GM18870 (cell line): Measurements from ENCODE around the gene LILRA5.
"Not testable (repeated sequence)": the region's sequence is repeated elsewhere in the genome, so short reads cannot be mapped to it uniquely, and the experiment has no call there.

ENCODE experiments used
- ATAC-seq: cut with Tn5 transposase; IDR thresholded peaks from one replicate; pipeline ENCODE4 v1.9.1; 2021; ENCODE audit warnings: moderate library complexity; ENCODE audit not compliant: unreplicated experiment

Gene LILRA5

DNA sequence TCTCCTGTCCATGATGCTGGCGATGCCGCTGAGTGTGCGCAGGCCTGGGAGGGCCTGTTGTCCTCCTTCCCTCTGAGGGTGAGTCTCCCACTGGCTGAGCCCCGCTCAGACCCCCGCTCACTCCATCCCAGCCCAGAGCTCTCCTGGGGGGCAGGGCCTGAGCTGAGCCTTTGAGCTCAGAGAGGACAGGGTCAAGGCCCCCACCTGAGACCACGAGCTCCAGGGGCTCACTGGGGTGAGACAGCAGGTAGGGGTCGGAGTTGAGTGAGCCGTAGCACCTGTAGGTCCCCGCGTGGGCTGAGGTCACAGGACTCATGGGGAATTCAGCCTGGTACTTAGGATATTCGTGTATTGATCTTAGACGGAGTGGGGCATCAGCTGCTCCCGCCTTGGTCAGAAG is 34.9 kb downstream of the LILRA5 start:
- not testable (repeated sequence) for ATAC-seq

DNA sequence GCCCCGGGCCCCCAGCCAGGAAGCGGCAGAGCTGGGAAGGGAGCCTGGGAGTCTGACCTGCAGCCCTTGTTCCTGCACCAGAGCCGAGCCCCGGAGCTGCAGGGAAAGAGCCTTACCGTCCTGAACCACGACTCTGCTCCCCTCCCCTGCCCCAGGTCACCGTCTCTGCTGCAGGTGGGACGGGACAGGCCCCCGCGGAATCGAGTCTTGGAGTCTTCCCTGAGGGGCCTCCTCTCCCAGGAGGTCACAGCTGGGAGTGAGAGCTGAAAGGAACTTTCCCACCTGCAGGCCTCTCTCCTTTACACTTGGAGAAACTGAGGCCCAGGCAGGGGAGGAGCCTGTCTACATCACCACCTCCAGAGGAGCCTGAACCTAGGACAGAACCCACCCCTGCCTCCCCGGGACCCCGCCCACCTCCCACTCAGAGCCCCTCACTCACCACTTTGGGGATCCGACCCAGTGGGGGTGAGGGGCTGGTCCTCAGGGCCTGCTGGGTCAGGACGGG is 35.8 kb downstream of the LILRA5 start:
- not testable (repeated sequence) for ATAC-seq

DNA sequence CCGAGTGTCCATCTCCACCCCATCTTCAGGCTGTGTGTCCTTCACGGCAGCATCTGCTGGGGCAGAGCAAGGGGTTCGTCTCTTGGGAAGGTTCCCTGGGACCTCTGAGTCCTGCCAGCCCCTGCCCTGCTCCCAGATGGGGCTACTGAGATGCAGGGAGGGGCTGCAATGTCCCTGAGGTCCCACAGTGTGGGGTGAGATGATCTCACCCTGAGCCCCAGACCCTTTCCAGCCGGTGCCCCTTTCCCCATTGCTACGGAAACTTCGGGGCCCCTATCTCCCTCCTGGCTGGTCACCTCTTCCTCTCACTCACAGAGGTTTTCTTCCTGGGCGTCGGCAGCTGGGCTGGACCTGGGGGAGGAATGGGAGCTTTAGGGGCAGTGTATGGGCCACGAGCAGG is 37.0 kb downstream of the LILRA5 start:
- ATAC-seq, result no peak

DNA sequence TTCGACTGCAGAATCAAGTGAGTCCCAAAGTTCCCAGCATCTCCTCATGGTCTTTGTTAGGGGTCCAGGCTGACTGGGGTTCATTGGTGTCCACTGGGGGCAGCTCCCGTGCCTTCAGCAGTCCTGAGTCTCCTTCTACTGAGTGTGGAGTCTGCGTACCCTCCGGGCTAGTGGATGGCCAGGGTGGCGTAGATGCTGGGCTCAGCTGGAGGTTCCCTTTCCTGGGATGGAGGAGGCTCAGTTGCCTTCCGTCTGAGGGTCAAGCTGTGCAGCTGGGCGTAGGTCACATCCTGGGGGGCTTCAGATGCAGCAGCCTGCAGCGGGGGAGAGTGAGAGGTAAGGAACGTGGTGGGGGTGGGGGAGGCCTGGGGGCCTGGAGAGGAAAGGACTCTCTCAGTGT is 38.5 kb downstream of the LILRA5 start:
- ATAC-seq, result not testable (repeated sequence)

DNA sequence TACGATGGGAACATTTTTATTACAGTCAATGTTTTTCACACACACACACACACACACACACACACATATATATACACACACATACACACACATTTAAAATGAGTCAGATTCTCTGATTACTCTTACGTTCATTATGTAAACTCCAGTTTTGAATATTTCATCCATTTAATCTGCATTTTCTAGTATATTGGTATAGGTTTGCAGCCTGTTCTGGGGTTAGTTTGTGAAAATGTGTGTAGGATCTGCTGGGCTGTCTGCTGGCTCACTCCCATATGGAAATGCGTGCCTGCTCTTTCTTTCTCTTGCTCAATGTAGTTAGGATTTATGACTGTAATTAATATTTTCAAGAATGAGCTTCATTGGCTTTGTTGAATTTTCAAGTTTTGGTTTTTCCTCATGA is 39.1 kb downstream of the LILRA5 start:
- no peak for ATAC-seq

DNA sequence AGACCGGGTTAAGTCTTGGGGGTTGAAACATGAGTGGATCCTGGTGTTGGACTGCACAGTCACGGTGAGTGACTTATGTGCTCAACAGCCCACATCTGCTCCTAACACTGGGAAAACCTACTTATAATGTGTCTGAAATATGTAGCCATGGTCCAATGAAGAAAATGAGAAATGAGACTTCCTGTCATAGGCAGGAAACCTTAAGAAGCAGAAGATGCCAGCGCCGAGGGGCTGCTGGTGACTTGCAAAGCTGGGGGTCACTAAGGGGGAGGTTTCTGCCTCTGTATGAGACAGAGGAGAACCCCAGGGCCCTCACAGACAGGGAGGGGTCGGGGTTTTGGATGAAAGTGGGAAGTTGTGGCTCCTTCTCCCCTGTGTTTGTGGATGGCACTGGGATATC is 40.8 kb downstream of the LILRA5 start:
- ATAC-seq, result not testable (repeated sequence)

DNA sequence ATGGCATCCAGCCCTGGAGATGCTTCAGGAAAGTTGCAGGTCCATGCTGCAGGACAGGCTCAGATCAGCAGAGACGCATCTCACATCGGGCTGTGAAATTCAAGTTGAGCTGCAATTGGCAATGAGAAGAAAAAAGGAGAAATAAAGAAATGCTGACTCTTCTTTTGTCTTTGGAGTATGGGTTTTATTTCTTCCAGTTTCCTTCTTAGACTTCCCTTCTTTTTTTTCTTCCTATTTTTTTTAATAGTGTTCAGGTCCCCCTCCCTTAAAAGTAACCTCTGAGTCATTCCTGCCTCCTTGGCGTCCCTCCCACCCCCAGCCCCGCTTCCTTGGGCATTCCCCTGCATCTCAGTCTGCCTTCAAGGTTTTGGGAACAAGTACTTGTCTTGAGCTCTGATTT is 41.4 kb downstream of the LILRA5 start:
- not testable (repeated sequence) for ATAC-seq

DNA sequence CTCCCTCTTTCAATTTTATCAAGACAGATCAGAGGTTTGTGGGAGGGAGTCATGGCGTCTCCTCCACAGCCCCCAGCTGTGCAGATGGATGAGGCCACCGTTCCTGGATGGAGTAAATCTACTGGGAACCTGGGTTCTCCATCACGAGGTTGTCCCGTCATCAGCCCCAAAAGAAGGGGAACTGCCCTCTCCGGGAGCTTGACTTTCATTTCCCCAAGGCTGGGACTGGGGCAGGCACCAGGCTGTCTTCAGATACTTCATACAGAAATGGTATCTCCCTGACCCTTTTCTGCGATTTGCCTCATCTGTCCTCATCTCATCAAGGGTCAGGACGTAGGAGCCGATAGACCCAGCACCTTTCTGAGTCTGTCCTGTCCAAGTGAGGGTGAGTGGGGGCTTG is 41.9 kb downstream of the LILRA5 start:
- ATAC-seq, result no peak

DNA sequence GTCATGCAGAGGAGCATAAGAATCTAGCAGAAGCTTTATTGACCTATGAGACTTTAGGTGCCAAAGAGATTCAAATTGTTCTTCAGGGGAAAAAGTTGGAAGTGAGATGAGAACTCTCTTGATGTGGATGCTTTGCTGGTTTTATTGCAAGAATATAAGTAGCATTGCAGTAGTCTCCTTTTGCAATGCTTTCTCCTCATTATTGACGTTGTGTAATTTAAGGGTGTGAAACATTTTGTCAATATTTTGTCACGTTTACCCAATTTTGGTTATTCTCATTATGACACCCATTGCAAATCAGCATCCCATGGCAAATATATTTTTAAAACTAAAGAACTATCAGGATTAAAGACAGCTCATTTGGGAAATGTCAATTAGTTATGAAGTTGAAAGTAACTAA is 44.0 kb downstream of the LILRA5 start:
- ATAC-seq, result no peak

DNA sequence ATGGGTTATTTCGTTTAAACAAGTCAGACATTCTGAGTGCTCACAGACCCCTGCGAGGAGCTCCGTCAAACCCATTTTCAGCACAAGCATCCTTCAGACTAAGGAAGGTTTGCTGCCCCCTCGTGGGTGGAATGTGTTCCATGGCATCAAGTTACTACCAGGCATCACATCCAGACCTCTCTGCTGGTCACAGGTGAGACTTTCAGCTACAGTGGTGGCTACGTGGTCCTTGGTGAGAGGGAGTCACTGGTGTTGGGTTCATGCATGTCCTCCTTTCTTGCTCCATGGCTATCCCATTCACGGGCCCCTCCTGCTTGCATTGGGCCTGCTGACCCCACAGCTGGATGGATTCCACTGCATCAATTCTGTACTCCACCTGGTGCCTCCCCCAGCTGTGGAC is 46.8 kb downstream of the LILRA5 start:
- ATAC-seq, result no peak

DNA sequence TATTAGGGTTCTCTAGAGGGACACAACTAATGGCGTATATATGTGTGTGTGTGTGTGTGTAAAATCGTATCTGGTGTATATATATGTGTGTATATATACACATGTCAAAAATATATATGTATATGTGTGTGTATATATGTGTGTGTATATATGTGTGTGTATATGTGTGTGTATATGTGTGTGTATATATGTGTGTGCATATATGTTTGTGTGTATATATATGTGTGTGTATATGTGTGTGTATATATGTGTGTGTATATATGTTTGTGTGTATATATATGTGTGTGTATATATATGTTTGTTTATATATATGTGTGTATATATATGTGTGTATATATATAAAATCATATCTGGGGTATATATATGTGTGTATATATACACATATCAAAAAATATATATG is 50.5 kb downstream of the LILRA5 start:
- no peak for ATAC-seq

DNA sequence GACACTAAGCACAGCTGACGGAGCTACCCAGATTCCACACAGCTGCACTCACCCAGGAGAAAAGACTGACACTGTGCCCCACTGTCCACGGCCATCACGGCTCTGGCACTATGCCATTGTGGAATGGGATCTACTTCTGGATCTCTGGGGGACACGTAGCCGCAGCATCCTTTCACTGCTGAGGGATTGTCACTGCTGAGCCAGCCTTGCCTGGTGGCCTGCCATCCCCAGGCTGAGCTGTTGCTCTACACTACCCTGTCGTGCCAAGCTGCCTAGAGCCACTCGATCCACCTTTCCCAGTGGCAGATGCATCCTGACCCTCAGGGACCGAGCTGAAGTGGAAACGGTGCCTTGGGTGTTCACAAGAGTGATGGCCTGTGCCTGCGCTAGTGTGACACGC is 50.9 kb downstream of the LILRA5 start:
- ATAC-seq, result no peak

DNA sequence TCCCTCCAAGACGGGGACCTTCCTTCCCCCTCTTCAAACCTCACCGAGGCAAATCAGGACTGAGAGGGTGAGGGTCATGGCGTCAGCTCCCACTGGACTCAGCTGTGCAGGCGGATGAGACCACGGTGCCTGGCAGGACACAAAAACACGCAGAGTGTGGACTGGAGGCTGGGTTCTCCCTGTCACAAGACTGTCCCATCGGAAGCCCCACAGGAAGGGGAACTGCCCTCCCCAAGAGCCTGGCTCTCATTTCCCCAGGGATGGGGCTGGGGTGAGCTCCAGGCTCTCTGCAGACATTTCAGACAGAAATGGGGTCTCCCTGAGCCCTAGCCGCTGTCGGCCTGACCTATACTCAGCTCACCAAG is 55.9 kb downstream of the LILRA5 start, which contains the start of gene LILRB5:
TSS of gene LILRB5 (minus strand) at position 158 of the 365 bp plus-strand sequence. CDS start at position 78, 80 bp downstream.
- no peak for ATAC-seq
